DND-41 (cell line): ENCODE results near the gene TMEM163.

Experiments used
- CTCF ChIP-seq: IDR thresholded peaks from 2 replicates; pipeline ENCODE4 v1.5.1; 2012; ENCODE audit warnings: borderline replicate concordance, low read length, moderate library complexity, mild to moderate bottlenecking; ENCODE audit not compliant: poor library complexity, severe bottlenecking; ENCODE audit errors: extremely low read depth
- EZH2 ChIP-seq: IDR thresholded peaks from 3 replicates; pipeline ENCODE4 v1.6.1; 2012; ENCODE audit warnings: borderline replicate concordance, low read depth, mild to moderate bottlenecking, moderate library complexity, low read length, inconsistent platforms; ENCODE audit not compliant: severe bottlenecking

GRCh38 chr2:134411279-134411827 lies 307.4 kb downstream of the TMEM163 start:
- TF ChIP-seq CTCF, result no peak
- TF ChIP-seq EZH2, result no peak
